Stimulated activated CD4-positive, alpha-beta T cell treated with anti-CD3 and anti-CD28 coated beads, Interleukin-12 subunit alpha, Interleukin-12 subunit beta, amount 100 ng/mL, for 48 hours (primary cell): ENCODE data around the gene TRIM44.
A peak's percentile ranks its signal among the peaks of the same experiment; 100 is the strongest.
"Not testable (repeated sequence)": the region's sequence is repeated elsewhere in the genome, so short reads cannot be mapped to it uniquely, and the experiment has no call there.

Source experiments
- DNase-seq, 3 donors: peaks; one replicate each; pipeline ENCODE4 v3.0.0-alpha.2; 2020; ENCODE audit warnings: low read depth in 2 of 3, low spot score in 1 of 3

TRIM44 gene

DNA sequence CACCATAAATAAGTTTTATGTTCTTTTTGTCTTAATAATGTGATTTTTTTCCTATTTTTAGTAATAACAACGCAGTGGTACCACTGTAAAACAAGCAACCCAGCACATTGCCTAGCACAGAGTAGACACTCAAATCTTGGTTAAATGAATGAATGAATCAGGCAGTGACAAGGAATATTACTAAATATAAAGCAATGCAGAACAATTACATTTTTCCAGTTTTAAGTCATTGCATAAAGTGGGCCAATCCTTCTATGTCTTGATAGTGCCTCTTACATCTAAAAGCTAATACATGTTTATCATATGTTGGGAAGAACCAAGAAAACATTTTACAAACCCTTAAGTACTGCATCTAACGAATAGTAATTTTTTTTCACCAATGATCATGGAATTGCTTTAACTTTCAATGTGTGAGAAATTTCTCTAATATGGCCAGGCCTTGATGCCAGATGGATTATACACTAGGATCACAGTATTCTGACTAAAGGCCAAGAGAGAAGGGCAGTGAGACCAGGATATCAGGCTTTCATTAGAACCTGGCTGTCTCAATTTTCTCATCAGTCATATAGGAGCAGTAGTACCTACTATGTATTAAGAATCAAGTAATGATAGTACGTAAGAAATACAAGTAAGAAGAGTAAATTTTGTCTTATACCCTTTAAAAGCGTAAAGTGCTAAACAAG, 88.5 kb downstream of the TRIM44 start:
- no peak for DNase-seq

DNA sequence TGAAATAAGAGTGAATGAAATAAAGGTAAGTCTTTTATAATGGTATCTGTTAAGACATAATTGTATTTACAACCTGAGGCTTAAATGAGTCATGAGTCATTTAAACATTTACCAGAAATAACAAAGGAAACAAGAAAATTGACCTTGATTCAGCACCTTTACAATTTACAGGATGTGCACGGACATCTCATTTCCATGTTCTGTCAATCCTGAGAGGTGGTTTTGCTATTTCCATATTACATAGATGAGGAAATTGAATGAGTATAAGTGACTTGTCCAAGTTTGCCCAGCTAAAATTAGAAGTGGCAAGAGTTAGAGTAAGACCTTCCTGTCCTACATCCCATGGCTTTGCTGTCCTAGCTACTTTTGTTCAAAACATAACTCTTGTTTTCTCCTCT, 89.1 kb downstream of the TRIM44 start:
- DNase-seq: no peak

DNA sequence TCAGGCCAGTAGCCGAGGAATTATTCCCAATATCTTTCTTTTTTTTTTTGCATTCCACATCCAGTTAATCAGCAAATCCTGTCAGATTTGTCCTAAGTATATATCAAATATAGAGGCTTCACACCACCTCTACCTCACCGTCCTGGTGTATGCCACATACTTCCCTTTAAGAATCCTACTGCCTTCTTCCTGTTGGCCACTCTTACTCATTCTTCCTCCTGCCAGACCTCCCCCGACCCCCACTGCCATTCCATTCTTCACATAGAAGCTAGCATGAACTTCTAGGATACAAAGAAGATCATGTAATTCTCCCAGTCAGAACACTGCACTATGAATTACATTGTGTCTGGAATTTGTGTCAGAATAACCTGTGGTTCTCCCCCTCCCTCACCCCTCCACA, 89.5 kb downstream of the TRIM44 start:
- DNase-seq: no peak

DNA sequence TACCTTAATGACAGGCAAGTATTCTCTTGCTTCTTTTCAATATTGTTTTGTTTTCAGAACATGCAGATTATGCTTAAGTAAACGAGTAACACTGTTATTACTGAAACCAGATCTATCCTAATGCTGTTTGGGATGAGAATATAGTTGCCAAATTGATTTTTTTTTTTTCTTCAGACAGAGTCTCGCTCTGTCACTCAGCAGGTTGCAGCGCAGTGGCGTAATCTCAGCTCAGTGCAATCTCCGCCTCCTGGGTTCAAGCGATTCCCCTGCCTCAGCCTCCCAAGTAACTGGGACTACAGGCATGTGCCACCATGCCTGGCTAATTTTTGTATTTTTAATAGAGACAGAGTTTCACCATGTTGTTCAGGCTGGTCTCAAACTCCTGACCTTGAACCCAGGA, 91.0 kb downstream of the TRIM44 start:
- DNase-seq: not testable (repeated sequence)

DNA sequence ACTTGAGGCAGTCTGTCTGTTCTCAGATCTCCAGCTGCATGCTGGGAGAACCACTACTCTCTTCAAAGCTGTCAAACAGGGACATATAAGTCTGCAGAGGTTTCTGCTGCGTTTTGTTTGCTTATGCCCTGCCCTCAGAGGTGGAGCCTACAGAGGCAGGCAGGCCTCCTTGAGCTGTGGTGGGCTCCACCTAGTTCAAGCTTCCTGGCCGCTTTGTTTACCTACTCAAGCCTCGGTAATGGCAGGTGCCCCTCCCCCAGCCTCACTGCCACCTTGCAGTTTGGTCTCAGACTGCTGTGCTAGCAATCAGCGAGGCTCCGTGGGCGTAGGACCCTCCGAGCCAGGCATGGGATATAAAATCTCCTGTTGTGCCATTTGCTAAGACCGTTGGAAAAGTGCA, 97.4 kb downstream of the TRIM44 start:
- not testable (repeated sequence) for DNase-seq

DNA sequence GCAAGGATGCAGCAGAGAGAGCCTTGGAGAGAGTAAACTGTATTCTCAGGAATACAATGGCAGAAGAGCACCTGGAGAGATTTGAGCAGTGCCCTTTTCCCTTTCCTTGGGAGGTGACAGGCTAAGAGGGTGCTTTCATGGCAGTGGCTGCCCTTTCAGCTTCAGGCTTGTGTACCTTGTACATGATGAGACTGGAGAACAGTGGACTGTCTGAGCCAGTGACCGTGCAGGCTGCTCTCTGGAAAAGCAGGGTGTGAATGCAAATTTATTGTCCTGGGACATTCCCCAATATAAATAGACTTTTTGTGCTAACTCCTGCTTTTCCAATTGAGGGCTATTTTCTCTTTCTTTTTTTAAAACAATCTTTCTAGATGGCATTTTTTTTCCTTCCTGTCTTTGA, 99.3 kb downstream of the TRIM44 start:
- no peak for DNase-seq

DNA sequence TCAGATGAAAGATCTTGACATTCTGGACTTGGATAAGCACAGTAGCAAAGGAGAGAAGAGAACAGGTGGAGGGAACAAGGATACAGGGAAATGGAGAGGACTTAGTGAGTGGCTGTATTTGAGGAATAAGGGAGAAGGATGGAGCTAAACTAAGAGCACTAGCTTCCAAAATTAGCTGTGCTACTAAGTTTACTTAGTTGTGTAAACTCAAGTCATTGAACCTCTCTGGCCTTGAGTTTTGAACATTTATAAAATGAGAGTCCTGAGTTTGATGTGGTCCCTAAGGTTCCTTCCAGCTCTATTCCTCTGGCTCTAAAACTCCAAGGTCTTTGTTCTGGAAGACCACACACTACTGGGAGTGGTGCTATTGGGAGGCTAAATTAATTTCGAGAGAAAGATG, 100.7 kb downstream of the TRIM44 start:
- DNase-seq: no peak

DNA sequence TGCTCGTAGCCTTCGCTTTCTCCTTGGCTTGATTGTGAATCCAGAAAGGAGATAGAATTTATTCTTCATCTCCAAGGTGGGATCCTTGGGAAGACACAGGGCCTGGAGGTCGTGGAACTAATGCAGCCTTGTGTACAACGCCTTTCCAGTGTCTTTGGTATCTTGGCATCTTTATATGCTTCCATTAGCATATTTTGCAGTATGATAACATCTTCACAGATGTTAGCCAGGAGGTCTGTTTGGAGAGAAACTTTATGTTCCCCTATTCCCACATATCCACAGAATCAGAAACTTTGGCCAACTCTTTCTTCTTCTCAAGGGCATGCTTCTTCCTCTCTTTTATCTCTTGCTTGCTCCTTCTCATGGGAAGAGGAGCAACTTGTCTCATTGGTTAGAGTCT, 101.2 kb downstream of the TRIM44 start:
- no peak for DNase-seq

DNA sequence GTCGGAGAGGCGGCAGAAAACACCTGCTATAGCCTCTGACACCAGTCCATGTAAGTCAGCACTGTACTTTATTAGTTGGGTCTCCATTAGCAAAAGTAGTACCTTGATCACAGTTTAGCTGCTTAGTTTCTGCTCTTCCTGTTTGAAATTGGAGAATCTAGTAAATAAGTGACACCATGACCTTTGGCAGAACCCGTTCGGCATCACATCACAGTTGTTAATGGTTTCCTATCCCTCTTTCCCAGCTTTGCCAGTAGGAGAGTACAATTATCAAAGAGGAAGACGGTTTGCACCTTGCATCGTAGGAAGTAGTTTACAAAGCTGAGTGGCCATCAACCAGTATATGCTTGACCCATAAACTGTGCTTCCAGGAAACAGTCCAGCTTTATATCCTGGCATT, 101.8 kb downstream of the TRIM44 start:
- DNase-seq: no peak

DNA sequence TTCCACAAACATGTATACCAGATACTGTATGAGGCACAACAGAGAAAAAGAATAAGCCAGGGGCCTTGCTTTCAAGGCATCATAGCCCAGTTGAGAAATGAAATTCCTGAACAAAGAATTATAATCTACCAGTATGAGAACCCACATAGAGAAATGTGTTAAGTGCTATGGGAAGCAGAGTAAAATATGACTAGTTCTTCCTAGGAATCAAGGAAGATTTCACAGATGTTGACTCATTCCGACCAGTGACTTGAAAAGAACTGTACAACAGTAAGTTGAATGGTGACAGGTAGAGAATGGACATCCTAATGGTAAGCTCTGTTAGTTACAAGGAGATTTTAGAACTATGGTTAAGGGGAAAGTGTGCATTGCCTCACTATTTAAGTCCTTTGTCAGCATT, 102.6 kb downstream of the TRIM44 start:
- no peak for DNase-seq

DNA sequence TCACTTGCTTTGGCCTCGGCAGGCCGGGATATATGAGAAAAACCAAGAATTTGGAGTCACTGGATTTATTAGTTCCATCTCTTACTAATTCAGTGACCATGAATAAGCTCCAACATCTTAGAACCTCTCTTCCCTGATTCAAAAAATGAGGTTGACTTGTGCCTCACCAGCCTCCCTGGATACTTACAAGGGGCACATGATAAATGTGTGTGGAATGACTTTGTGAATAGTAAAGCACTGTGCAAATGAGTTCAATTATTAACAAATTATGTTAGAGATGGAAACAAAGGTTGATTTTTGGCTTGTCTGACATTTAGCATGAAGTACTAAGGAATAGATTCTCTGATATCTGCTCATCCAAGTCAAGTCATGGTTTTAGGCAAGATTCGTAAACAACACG, 104.1 kb downstream of the TRIM44 start:
- DNase-seq: no peak

DNA sequence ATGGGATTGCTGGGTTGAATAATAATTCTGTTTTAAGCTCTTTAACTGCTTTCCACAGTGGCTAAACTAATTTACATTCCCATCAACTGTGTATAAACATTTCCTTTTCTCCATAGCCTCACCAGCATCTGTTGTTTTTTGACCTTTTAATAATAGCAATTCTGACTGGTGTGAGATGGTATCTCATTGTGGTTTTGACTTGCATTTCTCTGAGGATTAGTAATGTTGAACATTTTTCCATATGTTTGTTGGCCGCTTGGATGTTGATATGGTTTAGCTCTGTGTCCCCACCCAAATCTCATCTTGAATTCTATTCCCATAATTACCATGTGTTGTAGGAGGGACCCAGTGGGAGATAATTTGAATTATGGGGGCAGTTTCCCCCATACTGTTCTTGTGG, 107.8 kb downstream of the TRIM44 start:
- DNase-seq: not testable (repeated sequence)

DNA sequence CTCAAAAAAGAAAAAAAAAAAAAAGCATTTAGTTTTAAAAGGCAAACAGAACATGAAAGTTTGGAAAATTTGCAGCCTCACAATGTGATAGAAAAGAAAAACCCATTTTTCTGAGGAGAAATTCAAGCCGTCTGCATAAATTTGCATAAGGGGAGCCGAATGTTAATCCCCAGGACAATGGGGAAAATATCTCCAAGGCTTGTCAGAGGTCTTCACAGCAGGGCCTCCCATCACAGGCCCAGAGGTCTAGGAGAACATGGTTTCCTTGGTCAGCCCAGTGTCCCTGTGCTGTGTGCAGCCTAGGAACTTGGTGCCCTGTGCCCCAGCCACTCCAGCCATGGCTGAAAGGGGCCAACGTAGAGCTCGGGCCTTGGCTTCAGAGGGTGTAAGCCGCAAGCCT, 109.1 kb downstream of the TRIM44 start:
- no peak for DNase-seq

DNA sequence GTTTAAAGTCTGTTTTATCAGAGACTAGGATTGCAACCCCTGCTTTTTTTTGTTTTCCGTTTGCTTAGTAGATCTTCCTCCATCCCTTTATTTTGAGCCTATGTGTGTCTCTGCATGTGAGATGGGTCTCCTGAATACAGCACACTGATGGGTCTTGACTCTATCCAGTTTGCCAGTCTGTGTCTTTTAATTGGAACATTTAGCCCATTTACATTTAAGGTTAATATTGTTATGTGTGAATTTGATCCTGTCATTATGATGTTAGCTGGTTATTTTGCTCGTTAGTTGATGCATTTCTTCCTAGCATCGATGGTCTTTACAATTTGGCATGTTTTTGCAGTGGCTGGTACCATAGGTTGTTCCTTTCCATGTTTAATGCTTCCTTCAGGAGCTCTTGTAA, 114.7 kb downstream of the TRIM44 start:
- DNase-seq: not testable (repeated sequence)

DNA sequence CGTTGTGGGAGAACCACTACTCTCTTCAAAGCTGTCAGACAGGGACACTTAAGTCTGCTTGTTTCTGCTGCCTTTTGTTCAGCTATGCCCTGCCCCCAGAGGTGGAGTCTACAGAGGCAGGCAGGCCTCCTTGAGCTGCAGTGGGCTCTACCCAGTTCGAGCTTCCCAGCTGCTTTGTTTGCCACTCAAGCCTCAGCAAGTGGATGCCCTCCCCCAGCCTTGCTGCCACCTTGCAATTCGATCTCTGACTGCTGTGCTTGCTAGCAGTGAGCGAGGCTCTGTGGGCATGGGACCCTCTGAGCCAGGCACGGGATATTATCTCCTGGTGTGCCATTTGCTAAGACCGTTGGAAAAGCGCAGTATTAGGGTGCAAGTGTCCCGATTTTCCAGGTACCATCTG, 116.4 kb downstream of the TRIM44 start:
- DNase-seq: not testable (repeated sequence)

DNA sequence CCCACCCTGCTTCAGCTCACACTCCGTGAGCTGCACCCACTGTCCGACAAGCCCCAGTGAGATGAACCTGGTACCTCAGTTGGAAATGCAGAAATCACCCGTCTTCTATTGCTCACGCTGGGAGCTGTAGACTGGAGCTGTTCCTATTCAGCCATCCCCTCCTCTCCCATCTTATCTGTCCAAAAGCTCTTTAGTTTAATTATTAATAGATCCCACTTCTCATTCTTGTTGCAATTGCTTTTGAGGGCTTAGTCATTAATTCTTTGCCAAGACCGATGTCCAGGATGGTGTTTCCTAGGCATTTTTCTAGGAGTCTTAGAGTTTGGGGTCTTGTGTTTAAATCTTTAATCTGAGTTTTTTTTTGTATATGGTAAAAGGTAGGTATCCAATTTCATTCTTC, 116.8 kb downstream of the TRIM44 start:
- DNase-seq: no peak

DNA sequence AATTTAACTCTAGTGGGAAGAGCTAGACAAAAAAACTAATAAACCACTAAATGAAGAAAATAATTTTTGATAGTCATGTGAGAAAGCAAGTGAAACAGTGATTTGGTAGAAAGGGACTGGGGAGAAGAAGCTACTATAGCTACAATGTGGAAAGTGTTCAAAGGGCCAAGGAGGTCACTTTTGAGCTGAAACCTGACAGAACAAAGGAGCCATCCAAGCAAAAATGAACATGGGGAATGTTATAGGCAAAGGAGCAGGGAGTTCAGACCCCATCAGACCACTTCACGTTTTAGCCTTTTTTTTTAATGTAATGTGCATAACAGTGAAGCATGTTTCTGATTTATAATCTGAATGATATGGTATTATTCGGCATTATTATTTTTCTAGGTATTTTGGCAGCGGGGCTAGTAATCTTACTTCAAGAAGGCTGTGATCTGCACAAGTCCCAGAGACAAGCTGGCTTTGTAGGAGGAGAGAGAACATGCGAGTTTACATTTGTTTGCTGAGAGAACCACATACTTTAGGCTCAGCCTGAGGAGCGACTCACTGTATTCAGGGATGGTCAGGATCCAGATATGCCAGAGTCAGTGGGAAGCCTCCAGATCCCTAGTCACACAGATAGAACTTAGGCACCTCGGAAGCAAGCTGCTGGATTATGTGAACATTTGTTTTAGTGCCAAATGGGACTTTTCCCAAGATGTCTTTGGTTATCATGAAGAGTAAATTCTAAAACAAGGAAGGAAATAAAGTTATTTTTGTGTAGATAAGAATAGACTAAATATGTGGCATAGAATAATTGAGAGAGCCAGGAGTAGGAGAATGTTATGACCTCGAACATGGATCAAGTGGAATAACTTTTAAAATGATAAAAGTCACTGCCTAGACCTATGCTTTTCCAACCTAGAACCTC, 118.6 kb downstream of the TRIM44 start:
- DNase-seq: no peak

DNA sequence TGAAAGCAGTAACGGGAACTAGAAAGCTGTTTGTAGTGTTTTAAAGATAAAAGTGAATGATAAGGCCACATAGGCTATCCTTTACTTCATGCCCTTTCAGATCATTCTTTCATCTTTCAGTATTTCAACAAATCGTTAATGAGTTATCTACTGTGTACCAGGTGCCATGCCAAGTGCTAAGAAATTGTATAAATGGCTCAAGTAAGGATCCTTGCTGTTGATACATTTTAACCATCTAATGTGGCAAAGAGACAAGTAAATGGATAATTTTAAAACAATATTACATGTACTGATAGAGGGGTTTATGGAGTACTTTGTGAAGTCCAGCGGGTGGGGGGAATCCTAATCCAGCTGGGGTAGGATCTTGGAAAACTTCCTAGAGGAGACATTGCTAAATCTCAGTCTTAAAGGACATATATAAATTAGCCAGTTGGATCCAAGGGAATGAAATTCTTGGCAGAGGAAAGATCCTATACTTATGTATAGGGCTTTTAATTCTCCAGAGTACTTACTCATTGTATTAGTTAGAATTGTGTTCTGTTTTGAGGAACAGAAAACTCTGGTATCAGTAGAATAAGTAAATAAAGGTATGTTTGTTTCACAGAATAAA, 119.4 kb downstream of the TRIM44 start:
- no peak for DNase-seq

DNA sequence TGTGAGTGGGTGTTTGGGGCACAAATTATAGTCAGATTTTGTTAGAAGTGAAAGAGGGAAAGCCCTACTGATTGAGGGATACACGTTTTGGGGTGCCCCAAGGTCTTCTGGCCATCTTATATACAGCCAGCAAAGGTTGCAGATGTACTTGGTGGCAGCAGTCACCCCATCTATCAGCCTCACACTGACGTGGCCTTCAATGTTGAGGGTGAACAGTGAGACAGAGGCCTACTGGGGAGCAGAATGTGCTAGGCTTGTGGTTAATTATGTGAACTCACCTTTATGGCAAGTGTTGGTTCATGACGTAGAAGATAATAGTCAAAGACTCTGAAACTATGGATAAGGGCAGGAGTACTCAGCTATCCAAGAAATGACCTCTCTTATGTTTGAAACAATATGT, 121.2 kb downstream of the TRIM44 start:
- DNase-seq: no peak

DNA sequence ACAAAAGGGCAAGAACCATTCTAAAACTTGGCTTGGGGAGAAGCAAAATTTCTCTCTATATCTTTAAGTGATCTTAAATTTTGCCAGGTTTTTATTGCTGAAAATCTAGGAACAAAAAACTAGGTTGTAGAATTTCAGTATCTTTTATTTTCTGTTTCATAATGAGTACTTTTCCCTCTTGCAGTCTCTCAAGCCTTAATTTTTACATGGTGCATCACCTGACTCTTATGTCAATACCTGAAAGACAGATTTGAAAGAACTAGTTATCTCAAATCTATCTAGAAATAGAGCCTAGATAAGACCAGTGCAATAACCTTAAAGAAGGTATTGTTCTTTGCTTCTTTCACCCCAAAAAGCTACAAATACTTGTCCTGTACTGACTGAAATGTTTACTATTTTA, 122.1 kb downstream of the TRIM44 start:
- DNase-seq: no peak

DNA sequence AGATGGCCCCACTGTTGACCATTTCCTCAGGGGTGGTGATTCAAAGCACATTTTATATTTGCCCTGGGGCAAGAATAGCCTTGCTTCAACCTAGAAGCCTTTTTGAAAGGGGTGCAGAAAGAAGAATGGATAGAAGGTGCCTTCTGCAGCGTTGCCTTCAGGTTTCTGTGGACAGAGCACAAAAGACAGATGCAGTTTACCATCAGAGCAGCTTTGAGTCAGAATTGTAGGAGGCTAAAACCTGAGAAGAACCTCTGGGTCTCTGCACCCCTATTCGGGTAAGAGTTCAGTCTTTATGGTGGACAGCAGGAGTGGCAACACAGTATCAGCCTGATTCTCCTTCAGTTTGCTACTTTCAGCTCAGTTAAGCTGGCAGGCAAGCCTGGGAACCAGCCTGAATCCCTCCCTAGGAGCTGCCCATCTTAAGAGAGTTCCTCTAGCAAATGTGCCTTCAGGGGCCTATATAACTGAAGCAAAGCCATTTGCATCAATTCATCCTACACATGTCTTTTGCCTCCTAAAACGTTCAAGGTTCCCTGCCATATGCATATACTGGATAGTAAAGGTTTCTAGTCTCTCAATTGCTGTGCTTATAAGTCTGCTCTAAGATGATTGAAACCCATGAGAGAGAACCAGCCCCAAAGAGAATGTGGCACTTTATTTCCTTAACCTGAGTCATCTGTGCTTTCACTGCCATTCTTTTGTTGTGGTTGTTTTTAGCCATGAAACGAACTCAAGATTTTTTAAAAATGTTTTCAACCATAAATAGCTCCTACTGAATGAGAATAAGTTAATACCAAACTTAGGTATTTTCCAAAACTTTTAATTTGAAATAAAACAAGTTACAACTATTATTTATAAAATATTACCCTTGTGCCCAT, 123.0 kb downstream of the TRIM44 start:
- peak in 1 of 3 donors; percentile 6 for DNase-seq
